ENCODE measurements around the gene LIMK2.
A peak's percentile ranks its signal among the peaks of the same experiment; 100 is the strongest.
"Not testable (repeated sequence)": the region's sequence is repeated elsewhere in the genome, so short reads cannot be mapped to it uniquely, and the experiment has no call there.

LIMK2 gene

DNA sequence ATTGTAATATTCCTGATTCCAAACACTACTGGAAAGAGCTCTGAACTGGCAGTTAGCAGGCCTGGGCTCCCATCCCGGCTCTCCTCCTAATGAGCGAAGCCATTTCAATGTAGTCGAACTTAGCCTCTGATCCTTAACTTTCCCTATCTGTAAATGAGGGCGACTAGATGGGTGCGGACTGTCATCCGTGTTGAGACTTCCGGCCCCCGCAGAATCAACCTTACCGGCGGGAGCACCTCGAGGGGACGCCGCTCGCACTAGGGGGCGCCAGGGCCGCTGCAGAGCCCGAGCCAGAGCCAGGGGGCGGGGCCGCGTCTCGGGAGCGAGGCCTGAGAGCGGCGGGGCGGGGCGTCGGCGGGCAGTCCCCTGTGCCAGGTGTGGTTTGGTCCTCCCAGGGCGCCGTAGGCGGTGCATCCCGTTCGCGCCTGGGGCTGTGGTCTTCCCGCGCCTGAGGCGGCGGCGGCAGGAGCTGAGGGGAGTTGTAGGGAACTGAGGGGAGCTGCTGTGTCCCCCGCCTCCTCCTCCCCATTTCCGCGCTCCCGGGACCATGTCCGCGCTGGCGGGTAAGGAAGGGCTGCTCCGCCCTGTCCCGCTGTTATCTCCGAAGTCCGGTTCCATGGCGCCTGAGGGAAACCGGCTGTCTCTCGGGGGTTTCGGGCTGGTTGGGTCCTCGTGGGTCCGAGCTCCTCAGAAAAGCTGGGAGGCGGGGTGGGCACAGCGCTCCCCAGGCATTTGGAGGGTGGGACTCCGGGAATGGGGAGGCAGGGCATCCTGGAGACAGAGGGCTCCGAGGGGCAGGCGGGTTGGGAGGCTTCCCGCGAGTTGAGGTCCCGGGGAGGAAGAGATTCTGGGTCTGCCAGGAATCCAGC, at the start of gene LIMK2:
LIMK2 (plus strand) TSS at position 437 of the 869 bp plus-strand sequence; CDS start at position 548, 111 bp downstream.
- DNase-seq: peak; percentile 85

DNA sequence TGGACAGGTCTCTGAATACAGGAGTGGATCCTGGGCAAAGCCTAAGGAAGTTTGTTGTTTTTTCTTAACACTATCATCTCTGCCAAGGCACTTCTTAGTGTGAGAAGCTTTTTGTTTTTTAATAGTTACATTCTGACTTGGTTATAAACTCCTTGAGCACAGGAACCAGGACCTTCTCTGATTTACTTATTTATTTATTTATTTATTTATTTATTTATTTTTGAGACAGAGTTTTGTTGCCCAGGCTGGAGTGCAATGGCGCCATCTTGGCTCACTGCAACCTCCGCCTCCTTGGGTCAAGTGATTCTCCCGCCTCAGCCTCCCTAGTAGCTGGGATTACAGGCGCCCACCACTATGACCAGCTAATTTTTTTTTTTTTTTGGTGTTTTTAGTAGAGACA, 41.1 kb upstream of the LIMK2 start:
- no peak for DNase-seq

DNA sequence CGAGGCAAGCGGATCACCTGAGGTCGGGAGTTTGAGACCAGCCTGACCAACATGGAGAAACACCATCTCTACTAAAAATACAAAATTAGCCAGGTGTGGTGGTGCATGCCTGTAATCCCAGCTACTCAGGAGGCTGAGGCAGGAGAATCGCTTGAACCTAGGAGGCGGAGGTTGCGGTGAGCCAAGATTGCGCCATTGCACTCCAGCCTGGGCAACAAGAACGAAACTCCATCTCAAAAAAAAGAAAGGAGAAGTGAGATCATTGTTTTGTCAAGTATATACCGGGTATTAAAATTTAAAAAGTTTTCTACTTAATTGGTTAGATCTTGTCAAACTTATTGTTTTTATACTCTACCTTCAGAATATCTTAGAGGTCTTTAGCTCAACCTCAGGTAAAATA, 40.4 kb upstream of the LIMK2 start:
- not testable (repeated sequence) for DNase-seq

DNA sequence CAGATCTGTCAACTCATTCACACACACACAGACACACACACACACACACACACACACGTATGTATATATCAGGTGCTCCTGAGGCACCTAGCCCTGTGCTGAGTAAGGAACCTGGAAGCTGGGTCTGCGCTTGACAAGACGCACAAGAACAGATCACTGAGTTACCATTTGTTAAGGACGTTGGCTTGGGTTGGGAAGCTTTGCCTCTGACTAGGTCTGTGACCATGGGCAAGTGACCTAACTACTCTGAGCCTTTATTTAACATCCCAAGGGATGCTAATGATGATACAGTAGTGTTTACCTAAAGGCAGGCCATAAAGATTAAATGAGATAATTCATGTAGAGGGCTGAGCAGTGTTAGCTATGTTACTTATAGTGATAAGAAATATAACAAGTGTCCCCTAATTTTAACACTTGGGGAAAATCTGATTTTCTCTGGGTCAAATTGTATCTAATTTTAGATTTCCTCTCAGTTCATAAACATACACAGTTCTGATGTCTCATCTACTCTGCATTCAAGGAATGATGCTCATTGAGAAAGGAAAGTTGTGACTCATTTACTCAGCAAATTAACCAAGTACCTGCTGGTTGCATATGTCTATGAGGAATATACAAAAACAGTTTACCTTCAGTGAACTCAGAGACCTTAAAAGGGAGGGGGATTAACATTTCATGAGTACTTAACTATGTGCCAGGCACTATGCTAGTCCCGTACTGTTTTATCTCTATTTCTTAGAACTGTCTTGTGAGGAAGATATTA, 38.5 kb upstream of the LIMK2 start:
- DNase-seq: peak; percentile 87

DNA sequence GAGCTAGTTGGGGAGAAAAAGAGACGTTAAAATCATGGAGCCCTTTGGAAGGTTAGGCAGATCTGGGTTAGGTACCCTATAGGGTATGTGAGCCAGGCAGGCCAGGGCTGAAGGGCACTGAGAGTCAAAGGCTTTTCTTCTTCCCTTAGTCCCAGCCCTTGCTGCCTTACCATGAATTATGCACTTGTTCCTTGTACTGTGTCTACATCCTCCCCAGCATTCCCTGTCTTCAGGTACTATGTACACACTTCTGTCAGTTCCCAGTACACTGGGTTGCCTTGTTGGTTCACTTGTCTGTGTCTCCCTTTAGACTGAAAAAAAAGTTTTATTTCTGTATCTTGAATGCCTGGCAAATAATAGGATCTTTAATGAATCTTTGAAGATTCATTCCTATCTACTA, 35.2 kb upstream of the LIMK2 start:
- no peak for DNase-seq

DNA sequence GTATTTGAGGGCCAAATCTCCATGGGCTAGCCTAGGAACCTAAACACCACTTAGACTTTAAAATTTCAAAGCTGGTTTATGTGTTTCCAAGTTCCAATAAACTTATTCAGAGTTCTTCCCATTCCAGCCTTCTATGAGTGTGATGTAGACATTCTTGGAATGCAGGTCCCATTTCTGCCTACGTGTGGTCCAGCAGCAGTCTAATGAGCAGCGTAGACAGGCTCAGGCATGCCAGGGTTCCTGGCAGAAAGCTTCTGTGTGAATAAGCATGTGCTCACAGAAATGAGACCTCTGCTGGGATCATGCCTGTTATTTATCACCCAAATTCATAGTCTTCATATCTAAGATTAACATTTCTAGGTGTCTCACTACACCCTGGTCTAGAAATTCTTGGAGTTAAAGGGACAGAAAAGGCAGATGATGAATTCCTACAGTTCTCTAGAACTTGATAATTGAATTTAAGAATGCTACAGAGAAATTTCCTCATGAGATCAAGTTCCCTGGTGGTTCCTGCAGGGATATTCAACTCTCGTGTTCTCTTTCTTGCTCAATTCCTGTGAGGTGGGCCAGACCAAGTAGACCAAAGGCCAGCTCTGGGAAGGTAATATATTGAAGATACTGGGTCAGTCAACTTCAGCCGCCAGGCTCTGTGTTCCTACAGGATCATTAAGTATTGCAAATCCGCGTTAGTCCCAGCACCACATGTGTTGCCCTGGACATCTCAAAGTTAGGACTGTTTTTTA, 34.5 kb upstream of the LIMK2 start:
- DNase-seq: peak; percentile 79

DNA sequence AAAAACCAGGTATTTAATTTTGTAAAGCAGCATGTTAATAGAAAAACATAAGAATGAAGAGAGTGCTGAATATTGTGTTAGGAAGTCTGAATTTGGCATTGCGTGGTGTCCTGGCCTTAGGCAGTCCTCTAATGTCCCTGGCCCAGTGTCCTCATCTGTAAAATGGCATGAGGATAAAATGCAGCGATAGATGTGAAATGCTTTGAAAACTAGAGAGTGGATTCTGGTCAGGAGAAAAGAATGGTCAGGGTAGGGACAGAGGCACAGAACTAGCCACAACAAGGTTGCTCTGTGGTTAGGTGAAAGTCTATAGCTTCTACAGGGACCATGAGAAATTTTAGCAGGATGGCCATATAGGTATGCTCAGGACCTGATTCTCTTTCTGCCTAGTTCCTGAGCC, 33.2 kb upstream of the LIMK2 start:
- no peak for DNase-seq

DNA sequence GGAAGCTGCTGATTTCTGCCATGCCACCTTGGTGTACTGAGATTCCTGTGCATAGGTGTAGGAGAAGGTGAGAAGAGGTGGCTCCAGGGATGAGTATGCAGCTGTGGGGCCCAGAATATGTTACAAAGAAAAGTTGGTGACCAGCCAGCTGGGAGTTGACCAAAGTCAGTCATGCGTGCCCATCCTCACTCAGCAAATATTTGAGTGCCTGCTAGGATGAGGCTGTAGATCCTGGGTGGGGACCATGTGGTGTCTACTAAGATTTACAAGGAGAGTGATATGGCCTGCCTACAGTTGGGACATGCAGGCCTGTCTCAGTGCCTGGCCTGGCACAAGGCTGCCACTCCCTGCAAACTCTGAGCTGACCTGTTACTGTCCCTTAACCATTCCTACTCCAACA, 32.8 kb upstream of the LIMK2 start:
- DNase-seq: peak; percentile 75

DNA sequence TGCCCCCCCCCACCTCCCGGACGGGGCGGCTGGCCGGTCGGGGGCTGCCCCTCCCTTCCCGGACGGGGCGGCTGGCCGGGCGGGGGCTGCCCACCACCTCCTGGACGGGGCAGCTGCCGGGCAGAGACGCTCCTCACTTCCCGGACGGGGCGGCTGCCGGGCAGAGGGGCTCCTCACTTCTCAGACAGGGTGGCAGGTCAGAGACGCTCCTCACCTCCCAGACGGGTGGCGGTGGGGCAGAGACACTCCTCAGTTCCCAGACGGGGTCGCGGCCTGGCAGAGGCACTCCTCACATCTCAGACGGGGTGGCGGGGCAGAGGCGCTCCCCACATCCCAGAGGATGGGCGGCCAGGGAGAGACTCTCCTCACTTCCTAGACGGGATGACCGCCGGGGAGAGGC, 28.1 kb upstream of the LIMK2 start:
- DNase-seq: no peak

DNA sequence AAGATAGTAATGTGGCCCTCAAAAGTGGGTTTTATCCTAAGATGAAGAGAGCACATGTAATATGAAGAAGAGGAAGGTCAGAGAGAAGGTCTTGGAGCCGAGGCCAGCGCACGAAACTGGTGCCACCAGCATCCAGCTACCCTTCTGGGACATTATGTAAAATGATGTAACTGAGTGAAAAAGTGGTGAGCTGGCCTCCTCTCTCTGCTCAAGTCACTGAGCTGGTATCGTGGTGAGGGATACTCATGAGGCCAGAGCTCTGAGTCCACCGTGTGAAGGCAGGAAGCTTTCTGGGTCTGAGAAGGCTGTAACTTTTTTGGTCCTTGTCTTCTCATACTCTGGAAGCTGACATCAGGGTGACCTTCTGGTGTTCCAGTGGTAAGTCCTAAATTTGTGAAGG, 27.0 kb upstream of the LIMK2 start:
- no peak for DNase-seq

DNA sequence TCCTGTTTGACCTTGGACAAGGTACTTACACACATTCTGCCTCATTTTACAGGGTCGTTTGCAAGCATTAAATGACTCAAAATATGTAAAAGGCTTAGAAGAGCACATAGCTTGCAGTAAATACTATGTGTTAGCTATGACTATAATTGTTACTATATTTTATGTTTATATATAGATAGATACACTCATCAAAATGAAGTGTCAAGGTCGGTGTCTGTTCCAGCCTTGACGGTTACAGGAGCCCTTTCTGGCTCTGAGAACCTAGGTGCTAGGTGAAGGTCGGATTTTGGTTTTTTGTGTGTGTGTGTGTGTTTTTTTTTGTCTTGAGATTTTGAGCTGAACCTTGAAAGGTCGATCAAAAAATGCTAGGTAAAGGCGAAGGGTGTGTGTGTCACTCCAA, 24.5 kb upstream of the LIMK2 start:
- no peak for DNase-seq

DNA sequence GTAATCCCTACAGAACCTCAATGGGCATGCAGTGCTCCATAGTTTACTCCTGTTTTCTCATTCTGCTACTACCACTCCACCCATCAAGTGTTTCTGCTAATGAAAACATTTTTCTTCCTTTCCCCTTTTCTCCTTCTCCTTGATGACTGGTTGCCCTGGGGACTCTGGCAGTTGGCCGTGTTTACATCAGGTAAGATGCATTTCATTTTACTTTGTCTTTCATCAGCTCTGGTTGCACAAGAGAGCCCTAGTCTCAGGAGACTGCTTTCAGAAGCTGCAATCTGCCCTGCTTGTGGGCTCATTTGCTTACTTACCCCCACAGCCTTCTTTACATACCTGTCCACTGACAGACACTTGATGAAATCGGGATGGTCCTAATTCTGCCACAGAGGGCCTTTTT, 19.6 kb upstream of the LIMK2 start:
- DNase-seq: peak; percentile 49

DNA sequence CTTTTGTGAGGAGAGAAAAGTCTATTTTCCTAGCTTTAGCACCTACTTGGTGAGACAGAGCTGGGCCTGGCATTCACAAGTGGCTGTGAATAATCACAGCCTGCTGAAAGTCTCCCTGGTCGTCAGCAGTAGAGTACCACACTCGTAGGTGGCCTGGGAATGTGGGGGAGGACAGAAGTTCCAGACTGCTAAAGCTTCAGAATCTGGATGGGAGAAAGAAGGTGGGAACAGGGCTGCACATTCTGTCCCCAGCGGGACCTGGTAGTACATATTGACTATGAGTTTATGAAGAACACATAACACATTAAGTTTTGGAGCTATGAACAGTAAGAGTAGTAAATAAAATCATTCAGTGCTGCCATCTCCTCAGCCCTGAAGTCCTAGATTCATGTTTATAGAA, 19.0 kb upstream of the LIMK2 start:
- DNase-seq: no peak

DNA sequence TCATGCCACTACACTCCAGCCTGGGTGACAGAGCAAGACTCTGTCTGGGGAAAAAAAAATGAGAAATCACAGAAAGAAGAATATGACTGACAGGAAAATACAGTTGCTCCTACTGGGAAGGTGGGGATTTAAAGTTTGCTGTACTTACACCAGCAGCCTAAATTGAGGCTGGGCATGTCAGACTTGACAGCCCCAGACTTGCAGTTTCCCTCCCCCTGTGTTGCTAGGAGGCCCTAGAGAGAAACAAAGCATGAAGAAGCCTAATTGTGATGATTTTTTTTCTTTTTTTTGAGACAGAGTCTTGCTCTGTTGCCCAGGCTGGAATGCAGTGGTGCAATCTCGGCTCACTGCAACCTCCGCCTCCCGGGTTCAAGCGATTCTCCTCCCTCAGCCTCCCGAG, 17.4 kb upstream of the LIMK2 start:
- not testable (repeated sequence) for DNase-seq

DNA sequence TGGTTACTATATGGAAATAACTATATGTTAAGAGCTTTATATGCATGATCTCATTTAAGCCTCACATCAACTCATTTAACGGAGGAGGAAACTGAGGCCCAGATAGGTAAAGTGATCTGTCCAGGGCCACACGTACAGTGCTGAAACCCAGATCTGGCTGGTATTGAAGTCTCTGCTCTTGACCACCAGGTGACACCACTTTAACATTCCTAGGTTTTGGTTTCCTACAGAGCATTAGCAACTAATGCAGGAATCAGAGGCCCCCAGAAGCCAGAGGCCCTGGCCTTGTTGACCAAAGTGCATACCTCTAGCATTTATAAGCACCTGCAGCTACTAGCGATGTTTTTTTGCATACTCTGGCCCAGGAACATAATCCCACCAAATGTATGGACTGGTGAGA, 12.9 kb upstream of the LIMK2 start:
- no peak for DNase-seq

DNA sequence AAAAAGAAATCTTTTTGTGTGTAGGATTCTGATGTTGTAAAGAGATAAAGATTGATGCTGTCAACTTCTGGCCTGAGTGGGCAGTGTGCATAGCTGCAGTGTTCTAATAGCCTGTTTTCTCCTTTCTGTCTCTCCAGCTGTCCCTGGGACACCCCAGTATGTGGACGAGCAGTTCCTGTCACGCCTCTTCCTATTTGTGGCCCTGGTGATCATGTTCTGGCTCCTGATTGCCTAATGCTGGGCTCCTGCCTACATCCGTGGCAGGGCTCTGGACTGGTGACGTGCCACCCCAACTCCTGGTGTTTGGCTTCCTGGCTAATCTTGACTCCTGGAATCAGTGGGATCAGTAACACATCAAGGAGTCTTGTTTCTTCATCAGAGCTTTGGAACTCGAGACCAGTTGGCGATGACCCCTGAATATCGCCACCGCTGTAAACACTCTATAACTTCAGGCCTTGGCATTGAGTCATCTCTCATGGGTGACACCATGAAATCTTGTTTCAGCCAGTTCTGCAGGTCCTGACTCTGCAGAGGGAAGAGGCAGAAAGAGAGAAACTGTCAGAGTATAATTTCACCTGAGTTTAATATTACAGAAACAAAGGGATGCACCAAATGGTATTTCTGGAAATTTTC, 7.6 kb upstream of the LIMK2 start:
- DNase-seq: not testable (repeated sequence)

DNA sequence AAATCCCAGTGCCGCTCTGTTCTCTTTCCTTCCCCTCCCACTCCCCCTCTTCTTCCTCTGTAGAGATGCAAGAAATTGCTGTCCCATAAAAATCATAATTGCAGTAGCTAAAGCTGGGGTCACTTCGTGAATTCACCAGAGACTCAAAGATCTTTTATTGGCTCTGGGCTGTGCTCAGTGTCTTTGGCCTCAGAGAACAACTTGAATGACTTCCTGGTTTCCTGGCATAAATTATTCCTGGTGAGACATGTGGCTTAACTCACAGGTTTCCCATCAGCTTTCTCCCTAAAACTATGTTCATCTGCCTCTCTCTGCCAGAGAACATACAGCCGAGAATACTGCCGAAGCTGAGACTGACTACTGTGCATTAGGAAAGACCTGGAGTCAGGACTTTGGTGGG, 7.0 kb upstream of the LIMK2 start:
- not testable (repeated sequence) for DNase-seq

DNA sequence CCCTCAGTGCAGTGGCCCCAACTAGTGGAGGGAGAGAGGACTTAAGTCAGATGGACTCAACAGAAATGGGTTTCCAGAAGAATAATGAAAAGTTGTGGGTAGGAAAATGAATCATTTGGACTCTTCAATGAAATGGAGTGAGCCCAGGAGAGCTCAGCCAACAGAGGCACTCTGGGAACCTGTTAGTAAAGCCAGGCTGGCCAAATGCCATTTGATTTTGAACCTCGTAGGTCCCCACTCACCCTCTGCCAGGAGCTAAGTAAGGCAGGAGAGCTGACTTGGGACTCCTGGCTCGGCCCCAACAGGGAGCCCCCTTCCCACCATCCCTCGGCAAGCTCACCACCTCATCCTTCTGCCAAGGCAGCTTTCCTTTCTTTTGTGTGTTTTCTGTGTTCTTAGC, 5.6 kb upstream of the LIMK2 start:
- DNase-seq: not testable (repeated sequence)

DNA sequence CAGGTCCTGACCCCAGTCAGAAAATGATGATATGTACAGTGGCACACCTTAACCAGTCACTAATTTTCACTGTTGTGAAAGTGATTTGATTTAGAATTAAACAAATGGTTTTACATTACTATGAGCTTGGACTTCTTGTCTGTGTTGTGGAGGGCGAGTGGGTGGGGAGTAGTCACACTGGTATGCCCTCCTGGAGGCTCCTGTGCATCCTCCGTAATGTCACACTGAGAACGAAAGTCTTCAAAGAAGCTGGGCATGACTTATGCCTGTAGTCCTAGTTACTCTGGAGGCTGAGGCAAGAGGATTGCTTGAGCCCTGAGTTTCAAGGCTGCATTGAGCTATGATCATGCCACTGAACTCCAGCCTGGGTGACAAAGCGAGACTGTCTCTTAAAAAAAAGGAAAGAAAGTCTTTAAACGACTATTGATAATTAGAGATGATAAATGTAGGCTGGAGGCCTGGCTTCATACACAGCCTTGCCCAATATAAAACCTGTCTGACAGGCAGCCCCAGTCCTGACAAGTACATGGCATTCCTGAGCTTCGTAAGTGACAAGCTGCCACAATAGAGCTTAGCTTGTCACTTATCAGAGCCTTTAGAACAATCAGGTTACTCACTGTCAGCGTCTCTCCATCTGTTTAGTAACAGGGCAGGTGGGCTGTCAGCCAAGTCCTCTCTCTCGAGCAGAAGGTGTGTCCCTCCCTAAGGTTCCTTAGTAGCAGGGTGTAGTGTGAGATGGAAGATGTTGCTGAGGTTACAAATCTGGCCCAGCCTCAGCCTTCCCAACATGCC, 5.0 kb upstream of the LIMK2 start:
- no peak for DNase-seq

DNA sequence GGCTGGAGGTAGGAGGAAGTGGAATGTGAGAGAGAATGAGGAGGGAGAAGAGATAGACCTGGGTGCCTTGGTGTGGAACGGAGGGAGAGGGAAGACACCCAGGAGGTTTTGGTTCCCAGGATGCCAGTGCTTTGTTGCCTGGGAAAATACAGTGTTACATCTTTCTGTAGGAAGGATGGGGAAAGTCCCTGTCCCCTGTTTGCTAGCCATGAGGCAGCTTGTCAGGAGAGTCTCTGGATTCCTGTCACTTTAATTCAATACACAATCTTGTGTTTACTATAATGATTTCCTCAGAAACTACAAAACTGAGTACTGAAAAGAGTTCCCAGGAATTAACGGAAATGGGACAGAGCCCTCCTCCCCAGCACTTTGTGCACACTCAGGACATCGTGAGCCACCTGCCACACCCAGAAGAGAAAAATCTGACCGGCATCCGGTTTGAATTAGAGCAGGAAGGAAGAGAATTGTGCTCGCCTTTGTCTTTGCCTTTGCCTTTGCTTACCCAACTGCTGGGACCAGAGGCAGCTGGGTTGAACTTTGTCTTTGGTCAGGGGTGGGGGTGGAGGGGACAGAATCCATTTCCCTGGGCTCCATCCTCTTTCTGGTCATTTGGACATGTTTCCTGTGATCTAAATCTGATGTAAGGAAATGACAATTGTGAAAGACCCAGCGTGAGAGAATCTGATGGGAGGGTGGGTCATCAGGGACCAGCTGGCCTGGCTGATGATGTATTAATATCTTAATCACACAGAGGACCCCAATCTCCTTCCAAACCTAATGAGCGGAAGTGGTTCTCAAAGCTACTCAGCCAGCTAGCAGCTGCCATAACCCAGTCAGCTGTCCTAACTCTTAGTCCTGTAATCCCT, 1.3 kb upstream of the LIMK2 start:
- DNase-seq: no peak

DNA sequence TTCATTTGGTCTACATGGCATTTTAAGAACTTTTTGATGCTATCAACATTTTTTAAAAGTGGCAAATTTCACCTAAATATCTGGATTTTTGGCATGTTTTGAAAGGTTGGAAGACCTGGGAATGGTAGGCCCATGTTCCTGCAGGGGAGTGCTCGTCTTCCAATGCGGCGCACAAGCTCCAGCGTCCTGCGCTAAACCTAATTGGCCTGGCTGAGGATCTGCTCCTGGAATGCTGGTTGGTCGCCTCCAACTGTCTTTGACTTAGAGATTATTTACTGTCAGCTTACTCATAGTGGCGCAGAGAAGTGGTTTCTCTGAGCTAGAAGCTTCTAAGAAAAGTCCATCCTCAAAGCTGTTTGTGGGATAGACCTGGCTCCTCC, 626 bp upstream of the LIMK2 start:
- DNase-seq: no peak

All from kidney glomerular epithelial cell (primary cell).